HG02852 (cell line): ENCODE results near the gene CELSR1.
"Not testable (repeated sequence)": the region's sequence is repeated elsewhere in the genome, so short reads cannot be mapped to it uniquely, and the experiment has no call there.

ENCODE experiments used
- ATAC-seq: cut with Tn5 transposase; IDR thresholded peaks from one replicate; pipeline ENCODE4 v1.9.1; 2021; ENCODE audit warnings: mild to moderate bottlenecking, moderate library complexity; ENCODE audit not compliant: unreplicated experiment

CELSR1 gene

DNA sequence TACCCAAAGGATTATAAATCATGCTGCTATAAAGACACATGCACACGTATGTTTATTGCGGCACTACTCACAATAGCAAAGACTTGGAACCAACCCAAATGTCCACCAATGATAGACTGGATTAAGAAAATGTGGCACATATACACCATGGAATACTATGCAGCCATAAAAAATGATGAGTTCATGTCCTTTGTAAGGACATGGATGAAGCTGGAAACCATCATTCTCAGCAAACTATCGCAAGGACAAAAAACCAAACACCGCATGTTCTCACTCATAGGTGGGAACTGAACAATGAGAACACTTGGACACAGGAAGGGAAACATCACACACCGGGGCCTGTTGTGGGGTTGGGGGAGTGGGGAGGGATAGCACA lies 21.3 kb downstream of the CELSR1 start:
- ATAC-seq = not testable (repeated sequence)

DNA sequence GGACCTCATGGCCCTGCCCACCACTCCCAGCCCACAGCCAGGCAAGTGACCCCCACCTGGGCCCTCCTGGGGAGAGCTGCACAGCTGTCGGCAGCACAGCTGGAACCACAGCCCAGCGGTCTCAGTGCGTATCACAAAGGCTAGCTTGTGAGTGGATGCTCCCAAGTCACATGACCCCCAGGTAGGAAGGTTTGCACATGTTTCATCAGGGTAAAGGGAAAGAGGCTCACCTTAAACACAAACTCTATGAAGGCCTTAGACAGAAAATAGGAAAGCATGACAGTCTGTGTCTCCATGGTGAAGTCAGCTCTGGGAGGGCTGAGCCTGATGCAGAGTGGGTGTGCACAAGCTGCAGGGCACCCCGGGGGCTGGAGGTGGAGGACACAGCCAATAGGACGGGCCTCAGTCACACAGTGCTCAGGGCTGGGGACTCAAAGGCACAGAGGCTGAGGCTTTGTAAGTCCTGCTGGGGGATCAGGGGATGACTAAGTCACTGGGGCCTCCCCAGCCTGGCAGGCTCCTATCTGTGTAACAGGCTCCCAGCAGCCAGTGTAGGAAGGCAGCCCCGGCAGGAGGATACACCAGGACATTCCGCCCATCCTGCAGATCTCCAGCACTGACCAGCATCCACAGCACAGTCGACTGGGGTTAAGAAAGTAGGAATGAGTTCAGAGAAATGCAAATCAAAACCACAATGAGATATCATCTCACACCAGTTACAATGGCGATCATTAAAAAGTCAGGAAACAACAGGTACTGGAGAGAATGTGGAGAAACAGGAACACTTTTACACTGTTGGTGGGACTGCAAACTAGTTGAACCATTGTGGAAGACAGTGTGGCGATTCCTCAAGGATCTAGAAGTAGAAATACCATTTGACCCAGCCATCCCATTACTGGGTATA lies 22.0 kb downstream of the CELSR1 start:
- ATAC-seq = no peak

DNA sequence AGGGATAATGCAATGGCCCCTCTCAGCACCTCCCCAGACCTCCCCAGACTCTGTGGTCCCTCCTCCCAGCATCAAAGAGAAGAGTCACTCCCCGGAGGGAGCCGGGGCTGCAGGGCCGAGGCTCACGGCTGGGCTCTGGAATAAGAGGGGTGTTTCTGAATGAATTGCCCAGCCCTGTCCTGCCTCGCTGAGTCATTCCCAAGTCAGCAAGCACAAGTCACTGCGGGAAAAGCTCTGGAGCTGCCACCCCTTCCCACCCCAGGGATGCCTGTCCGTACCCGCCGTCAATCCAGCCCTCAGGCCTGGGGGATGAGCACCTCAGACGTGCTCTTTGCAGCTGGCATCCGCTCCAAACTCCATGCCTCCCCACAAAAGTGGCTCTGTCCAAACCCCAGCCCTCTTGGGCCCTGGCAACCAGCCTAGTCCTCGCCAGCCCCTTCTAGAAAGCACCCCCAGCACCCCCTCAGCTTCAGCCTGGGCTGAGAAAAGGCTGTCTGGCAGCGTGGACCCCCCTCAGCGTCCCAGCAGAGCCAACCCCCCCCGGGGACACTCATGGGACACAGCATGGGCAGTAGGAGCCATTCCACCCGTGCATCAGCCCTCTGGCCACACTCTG lies 22.7 kb downstream of the CELSR1 start:
- ATAC-seq = no peak

DNA sequence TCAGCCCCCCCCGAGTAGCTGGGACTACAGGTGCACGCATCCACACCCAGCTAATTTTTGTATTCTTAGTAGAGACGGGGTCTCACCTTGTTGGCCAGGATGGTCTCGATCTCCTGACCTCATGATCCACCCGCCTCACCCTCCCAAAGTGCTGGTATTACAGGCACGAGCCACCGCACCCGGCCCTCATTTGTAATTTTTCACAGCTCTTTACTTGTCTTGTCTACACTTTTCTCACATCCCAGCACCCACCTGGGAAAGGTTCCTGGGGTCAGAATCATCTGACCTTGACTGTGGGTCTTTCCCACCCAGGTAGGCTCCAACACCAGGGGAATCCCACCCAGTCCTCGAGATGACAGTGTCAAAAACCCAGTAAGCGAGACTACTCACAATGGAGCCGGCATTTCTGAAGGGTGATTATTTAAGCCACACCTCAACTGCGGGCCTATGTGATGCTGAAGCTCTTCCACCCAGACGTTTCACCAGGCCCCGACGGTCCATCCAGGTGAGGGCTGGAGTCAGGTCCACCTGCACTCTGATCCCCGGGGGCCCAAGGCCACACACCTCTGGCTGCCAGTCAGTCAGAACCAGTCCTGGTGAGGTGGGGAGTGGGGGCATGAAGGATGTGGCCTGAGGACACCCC lies 23.4 kb downstream of the CELSR1 start:
- no peak for ATAC-seq

DNA sequence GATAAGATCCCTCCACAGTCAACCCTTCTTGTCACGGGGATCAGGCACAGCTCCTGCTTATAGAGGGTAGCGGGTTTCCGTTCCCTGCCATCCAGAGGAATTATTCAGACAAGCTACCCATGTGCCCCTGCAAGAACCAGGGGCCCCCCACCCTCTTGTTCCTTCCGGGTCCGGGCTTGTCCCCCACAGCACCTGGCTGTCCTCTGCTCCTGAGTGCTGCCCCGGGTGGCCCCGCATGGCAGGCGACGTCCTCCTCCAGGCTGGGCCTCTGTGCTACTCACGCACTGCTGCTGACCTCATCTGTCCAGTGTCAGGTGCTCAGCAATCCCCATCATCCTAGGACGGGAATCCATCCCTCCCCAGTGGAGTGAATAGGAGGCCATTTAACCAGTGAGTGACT lies 24.7 kb downstream of the CELSR1 start:
- no peak for ATAC-seq

DNA sequence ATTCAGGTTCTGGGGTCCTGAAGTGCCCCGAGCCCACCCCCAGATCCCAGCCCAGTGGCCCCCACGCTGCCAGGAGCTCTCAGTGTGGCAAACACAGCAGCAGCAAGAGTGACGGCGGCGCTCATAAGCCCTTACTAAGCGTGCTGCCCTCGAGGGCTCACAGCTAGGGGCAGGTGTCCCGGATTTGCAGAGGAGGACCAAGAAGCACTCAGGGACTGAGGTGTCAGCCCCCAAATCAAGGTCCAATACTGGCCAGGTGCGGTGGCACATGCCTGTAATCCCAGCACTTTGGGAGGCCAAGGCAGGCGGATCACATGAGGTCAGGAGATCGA lies 25.4 kb downstream of the CELSR1 start:
- ATAC-seq = no peak

DNA sequence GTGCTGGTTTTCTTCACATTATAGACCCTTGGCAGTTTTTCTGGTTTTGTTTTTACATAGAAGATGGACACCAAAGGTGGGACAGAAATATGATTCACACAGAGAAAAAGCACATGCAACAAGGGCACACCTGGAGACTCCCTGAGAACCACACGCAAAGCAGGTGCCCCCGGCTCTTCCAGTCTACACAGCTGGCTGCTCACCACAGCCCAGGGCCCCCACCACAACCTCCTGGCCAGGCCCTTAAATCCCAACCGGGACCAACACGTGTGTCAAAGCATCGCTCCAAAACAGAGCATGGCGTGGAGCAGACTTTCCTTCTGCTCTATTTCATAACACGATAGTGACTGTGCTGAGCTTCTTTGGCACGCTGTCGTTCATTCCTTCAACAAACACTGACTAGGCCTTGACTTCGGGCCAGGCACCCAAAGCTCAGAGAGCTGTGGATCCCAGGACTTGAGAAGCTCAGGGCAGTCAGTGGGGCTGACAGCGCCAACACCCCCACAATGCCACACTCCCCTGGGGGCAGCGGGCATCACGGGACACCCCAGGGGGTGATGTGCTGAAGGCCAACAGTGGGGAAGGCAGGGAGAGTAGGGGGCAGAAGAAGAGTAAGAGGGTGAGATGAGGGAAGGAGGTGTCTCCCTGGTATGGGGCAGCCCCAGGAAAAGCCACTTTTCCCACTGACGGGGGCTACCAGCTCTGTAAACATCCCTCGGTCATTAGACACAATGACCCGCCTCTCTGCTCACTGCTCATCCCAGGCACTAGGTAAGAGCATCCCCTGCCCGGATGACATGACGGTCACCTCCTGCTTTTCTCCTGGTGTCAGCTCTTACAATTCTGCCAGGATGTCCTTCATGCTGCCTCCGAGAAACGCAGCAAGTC lies 26.0 kb downstream of the CELSR1 start:
- ATAC-seq = no peak

DNA sequence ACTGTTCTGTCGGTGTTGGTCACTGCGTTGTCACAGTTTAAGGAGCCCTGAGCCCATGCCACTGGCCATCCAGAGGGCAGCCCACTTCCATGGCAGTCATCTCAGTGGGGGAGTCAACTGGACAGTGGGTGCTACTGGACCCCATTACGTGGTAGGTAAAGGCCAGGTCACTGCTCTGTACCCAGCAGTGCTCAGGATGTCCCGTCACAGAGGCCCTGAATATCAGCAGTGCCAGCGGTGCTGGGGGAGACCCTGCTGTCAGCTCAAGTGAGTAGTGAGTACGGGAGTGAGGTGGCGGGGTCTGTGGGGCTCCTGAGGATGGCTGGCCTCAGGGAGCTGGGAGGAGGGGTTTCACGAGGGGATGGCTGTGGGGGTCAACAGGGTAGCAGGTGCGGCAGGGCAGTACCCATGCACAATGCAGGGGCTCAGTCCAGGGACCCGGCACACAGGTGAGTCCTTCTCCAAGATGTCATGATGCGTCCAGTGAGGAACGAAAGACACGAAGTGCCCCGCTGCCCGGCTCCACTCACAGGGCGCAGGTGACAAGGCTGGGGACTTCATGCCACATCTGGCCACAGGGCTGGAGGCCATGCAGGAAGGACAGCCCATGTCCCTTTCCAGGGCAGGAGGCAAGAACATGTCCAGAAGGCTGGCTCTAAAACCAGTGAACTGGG lies 27.9 kb downstream of the CELSR1 start:
- no peak for ATAC-seq

DNA sequence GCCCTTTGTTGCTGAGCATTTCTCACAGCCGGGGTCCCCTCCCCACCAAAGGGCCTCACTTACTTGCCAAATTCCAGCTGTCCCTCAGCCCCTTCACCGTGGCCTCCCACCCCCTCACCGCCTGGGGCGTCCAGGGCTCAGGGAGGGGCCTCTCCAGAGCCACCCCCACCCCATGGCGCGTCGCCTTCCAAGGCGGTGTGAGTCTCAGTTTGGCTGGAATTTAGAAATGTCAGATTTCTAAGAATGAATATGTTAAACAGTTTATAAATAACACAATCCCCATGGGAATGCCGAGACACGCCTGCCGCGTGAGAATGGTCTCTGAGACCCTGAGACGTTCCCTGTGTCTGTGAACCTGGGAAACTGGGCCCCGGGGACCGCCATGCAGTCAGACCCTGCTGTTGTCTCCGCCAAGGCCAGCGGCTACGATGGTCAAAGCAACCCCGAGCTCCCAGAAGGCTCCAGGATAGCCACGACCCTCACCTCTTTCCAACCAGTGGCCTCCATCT lies 28.9 kb downstream of the CELSR1 start:
- no peak for ATAC-seq

DNA sequence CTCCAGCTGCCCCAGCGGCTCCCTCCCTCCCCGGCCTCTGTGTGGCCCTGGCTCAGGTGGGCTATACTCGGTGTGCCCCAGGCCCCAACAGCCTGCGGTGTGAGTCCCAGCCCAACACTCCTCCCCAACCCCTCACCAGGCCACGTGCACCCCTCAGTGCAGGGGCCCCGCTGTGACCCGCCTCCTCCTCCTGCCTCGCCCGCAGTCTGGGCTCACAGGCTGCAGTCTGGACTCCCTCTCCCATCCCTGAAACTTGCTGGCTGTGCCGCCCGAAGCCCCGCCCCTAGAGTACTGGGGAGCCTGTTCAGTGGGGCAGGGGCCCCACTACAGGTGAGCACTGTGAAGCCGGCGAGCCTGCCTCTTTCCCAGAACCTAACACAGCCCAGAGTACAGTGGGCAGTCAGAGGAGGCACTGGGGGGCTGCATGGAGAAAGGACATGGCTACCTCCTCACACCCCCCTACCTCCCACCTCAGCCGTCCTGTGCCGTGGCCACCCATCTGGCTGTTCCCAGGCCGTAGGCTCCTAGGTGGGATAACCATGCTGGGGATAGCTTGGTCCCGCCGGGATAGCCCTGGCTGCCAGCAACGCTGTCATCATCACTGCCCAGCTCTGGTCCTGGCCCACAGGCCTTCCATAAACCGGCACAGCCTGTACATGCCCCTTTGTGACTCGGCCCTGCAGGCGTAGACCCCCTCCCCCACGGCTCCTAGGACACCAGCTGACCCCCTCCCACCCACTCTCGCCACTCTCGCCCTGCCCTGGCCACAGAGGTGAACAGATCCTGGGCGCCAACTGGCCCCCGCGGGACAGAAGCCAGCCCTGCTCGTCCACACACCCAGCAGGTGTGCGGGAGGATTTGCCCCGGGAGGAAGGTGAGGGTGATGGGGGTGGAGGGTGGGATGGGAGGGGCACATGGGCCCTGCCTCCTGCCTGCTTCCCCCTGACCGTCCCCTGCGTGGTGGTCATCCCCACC lies 29.7 kb downstream of the CELSR1 start:
- no peak for ATAC-seq

DNA sequence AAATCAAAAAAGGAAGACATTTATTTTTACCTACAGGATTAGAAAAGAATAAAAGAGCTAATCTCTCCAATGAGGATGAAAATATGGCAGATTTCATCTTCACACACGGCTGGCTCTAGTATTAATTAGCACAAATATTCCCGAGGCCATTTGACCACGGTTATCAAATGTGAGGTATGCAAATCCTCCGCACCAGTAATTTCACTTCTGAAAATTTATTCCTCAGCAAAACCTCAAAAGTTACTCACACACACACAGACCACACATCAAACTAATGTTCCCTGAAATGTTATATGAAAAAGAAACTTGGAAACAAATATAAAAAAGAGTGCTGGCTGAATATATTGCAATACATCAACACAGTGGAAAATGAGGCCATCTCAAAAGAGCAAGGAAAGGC lies 32.8 kb downstream of the CELSR1 start:
- ATAC-seq = no peak

DNA sequence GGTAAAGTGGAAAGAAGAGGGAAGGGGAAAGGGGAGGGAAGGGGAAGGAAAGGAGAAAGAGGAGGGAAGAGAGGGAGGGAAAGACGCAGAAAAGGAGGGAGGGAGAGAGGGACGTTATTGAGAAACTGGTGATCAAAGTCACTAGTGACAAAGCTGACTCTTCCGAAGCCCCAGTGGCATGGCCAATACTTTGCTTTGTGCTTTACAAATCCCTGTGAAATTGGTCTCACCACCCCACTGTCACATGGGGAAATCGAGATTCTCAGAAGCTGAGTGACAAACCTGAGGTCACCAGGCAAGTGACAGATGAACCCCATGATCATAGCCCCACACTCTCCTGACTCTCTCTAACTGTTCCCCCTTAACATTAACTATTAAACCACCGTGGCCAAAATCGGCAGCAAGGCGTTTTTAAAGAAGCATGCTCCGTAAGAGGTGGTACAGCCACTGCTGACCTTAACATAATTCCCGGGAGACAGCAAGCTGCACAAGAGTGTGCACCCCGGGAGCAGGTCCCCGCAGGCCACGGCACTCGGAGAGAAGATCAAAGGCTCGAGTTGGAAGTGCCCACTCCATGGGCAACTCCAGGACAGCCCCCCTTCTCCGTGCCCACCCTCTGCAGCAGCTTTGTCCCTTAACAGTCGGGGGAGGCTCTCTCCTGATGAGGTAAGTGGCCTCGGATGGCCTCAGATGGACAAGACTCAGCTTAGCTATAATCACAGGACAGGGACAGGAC lies 34.8 kb downstream of the CELSR1 start:
- no peak for ATAC-seq

DNA sequence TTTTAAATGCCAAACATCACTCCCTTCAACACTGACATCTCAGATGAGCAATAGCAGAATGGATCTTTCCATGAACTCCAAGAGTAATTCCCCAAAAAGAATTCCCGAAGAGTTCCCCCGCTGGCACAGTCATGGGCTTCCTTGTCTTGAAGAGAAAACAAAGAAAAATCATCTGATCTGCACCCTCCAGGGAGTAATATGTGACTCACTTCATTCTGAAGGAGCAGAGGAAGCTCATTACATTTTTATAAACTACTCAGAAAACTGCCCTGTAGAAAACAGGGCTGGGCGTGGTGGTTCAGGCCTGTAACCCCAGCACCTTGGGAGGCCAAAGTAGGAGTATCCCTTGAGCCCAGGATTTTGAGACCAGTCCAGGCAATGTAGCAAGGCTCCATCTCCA lies 35.7 kb downstream of the CELSR1 start:
- ATAC-seq = no peak

DNA sequence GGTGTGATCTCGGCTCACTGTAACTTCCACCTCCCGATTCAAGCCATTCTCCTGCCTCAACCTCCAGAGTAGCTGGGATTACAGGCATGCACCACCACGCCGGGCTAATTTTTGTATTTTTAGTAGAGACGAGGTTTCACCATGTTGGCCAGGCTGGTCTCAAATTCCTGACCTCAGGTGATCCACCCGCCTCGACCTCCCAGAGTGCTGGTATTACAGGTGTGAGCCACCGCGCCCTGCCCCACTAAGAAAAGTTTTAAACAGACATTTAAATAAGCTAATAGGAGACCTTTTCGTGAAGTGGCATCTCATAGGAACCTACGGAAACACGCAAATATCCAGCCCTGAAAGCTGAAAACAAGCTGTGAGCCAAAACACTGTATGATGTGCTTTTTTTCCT lies 36.2 kb downstream of the CELSR1 start:
- not testable (repeated sequence) for ATAC-seq

DNA sequence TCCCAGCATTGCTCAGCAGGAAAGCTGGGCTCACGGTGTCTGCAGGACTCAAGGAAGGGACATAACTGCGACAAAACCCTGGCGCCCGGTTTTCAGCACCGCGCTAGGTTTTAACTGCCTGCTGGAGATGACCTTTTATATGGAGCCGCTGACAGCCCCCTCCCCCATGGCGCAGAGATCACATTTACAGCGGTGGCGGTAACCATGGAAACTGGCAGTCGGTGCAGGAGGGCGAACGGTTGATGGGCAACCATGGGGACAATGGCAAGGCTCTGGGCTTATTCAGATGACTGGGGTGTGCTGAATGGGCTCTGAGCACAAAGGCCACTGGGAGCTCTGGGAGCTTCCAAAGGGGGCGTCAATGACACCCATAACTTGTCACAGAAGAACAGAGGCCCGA lies 37.2 kb downstream of the CELSR1 start:
- no peak for ATAC-seq

DNA sequence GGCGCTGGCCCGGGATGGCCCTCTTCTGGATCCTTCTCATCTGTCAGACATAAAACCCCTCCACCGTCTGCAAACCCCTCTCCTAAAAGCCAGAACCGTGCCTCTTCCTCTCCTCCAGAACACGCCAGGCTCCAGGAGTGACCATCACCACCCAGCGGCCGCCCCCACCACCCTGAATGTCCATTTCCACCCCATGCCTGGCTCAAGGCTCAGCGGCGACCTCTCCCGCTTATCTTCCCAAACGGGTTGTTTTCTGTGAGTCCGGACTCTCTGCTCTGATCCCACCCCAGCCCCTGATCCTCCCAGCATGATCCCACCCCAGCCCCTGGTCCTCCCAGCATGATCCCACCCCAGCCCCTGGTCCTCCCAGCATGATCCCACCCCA lies 37.6 kb downstream of the CELSR1 start:
- no peak for ATAC-seq

DNA sequence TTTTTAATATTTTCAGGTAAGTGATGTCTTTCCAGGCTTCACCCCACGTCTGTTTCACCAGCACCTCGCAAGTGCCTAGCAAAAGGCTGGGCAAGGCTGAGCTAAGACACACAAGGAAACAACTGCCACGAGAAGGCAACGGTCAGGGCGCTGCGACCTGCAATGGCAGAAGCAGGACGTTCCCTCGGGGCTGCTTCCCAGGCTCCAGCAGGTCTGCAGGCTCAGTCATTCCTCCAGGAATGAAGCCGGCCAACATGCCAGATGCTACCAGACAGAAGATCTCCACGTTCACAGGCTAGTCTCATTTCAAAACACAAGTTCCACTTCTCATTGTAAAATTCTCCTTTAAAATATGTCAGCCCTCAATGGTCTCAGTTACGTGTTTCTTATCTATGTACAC lies 45.5 kb downstream of the CELSR1 start:
- ATAC-seq = no peak

DNA sequence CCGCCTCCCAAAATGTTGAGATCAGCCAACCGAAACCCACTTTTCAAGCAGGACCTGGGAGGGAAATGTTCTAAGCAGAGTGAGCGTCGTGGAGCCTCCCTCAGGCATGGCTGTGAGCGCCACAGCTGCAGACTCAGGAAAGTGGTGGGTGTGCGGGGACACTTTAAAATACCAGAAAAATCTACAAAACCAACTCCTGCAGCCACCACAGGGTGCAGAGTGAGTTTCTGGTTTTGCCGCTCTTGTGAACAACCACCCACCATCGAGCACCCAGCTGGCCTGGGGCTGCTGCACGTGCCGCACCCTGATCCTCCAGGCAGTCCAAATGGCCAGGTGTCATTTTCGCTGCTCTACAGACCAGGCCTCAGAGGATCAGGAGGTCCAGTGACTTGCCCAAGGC lies 46.9 kb downstream of the CELSR1 start:
- no peak for ATAC-seq
